ENCODE data around the gene MFSD11.
"Not testable (repeated sequence)": the region's sequence is repeated elsewhere in the genome, so short reads cannot be mapped to it uniquely, and the experiment has no call there.

The MFSD11 gene

GRCh38 chr17:76772842-76773525 is 35.1 kb downstream of the MFSD11 start:
- peak; percentile 87 for DNase-seq (ENCODE audit: low read depth)
- no peak overlapping the region; the same call in 1 of the 2 replicates for H3K4me3 ChIP-seq (ENCODE audit: low read length)

GRCh38 chr17:76775021-76775600 is 37.2 kb downstream of the MFSD11 start:
- no peak for TF ChIP-seq CTCF (conservative IDR thresholded peaks at IDR 0.05; ENCODE audit: low read length)
- DNase-seq (ENCODE audit: low read depth), result no peak
- H3K4me3 ChIP-seq (ENCODE audit: low read length), result no peak overlapping the region

More at GRCh38 chr17:76772842-76773525, 35.1 kb downstream of the MFSD11 start:
- no peak for TF ChIP-seq CTCF (conservative IDR thresholded peaks at IDR 0.05; ENCODE audit: low read length)

GRCh38 chr17:76781056-76781982 is 43.4 kb downstream of the MFSD11 start:
- H3K4me3 ChIP-seq (ENCODE audit: low read length), result no peak overlapping the region
- TF ChIP-seq CTCF (conservative IDR thresholded peaks at IDR 0.05; ENCODE audit: low read length), result no peak
- no peak for DNase-seq (ENCODE audit: low read depth)

GRCh38 chr17:76783146-76783545 is 45.2 kb downstream of the MFSD11 start:
- no peak for DNase-seq (ENCODE audit: low read depth)
- H3K4me3 ChIP-seq (ENCODE audit: low read length), result no peak overlapping the region
- no peak for TF ChIP-seq CTCF (conservative IDR thresholded peaks at IDR 0.05; ENCODE audit: low read length)

- H3K4me3 ChIP-seq (ENCODE audit: low read length), result no peak overlapping the region
- TF ChIP-seq CTCF (conservative IDR thresholded peaks at IDR 0.05; ENCODE audit: low read length), result no peak
- no peak for DNase-seq (ENCODE audit: low read depth)
Observed at GRCh38 chr17:76784926-76785325, 47.0 kb downstream of the MFSD11 start.

- DNase-seq (ENCODE audit: low read depth); H3K4me3 ChIP-seq (ENCODE audit: low read length): not testable (repeated sequence)
Observed at GRCh38 chr17:76787866-76788265, 49.9 kb downstream of the MFSD11 start.

- DNase-seq (ENCODE audit: low read depth), result no peak
- TF ChIP-seq CTCF (conservative IDR thresholded peaks at IDR 0.05; ENCODE audit: low read length), result no peak
- no peak overlapping the region for H3K4me3 ChIP-seq (ENCODE audit: low read length)
Observed at GRCh38 chr17:76789235-76789788, 51.4 kb downstream of the MFSD11 start.
